ENCODE data around the gene GRAMD4.

The GRAMD4 gene

DNA sequence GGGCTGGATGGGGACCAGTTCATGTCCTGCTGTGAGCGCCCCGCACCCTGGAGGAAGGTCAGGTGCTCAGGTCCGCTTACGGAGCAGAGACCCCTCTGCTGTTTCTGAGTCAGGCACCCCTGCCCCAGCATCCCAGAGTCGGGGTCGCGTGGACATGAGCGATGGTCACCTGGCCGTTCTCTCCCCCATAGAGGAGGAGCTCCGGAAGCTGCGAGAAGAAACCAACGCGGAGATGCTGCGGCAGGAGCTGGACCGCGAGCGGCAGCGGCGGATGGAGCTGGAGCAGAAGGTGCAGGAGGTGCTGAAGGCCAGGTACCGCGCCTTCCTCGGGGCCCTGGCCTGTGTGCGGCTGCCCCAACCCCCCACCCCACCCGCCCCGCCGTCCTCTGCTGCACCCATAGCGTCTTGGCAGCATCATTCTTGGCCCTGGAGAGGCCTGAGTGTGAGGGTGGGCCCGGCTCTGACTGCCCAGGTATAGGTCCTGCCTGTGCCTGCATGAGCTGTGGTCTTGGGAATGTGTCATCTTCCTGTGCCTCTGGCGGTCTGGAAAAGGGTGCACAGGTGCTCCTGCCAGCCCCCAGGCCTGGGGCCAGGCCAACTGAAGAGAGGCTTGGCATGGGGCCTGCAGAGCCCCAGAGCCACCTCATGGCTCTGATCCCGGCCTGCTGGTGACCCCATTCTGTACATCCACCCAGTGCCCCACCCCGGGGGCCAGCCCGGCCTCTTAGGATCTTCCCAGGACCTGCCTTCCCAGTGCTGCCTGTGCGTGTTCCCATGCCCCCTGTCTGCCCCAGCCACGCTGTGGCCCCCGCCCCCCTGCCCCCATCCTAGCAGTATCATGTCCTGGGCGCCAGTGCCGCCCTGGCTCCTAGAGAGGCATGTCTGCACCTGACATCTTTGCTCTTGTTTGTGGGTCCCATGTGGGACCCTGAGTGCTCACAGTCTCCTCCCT is 38.1 kb downstream of the GRAMD4 start:
- peak; percentile 42 for DNase-seq

DNA sequence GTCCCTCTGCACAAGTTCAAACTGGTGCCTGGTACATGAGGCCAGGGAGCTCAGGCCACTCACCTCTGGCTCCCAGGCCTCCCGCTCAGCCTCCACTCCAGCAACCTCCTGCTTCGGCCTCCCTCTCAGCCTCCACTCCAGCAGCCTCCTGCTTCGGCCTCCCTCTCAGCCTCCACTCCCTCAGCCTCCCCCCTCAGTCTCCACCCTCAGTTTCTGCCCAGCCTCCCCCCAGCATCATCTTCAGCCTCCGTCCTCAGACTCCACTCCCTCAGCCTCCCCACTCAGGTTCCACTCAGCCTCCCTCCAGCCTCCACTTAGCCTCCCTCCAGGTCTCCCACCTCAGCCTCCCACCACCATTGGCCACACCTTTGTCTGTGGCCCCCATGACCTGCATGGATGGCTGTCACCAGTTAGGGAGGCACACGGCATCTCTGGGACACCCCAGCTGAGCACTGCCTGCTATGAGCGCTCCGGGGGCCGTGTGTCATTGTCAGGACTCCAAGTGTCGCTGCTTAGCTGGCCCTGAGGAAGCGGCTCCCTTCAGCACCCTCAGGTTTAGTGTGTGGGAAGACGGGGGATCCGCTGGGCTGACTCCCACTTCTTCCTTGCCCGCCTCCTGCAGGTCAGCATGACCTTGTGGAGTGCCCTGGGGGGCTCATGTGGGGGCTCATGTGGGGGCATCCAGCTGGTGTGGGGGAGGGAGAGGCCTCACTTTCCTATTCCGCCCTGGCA is 39.0 kb downstream of the GRAMD4 start:
- DNase-seq: no peak

DNA sequence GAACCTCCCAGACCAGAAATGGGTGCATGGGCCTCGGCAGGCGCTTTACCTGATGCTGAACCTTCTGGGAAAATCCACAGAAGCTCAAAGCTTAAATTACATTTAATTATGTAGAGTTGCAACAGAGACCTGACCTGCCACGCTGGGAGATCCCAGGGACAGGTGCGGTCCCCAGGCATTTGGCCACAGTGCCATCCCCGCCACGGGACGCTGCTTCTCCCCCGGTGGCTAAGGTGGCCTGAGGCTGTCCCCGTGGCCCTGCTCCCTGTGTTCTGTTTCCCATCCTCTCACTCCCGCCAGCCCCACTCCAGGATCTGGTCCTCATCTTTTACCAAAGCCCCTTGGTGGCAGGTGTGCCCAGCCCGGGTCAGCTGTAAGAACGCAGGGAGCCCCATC is 39.6 kb downstream of the GRAMD4 start:
- DNase-seq: peak; percentile 28

DNA sequence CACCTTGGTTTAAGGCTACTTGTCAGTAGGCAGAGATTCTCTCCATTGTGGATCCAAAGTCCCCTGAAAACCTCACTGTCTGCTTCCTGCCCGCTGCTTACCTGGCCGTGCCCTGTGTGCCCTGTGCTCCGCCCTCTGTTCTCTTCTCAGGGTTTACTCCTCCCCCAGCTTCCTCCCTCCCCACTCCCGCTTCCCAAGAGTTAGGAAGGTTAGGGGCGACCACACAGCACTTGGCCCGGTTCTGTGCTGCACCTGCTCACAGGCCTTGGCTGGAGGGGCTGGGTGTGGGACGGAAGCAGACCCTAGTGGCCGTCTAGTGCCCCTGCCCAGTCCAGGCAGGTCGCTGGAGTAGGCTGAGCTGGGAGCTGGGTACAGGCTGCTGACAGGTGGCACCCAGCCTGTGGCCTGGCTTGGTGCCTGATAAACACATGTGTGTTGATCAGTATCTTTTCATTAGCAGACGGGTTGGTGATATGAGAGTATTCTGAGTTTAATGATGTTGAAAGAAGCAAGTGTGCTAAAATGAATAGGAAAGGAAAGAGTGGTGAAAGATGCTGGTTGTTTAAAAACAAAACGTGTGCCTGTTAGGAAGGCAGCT is 40.5 kb downstream of the GRAMD4 start:
- peak; percentile 98 for DNase-seq

DNA sequence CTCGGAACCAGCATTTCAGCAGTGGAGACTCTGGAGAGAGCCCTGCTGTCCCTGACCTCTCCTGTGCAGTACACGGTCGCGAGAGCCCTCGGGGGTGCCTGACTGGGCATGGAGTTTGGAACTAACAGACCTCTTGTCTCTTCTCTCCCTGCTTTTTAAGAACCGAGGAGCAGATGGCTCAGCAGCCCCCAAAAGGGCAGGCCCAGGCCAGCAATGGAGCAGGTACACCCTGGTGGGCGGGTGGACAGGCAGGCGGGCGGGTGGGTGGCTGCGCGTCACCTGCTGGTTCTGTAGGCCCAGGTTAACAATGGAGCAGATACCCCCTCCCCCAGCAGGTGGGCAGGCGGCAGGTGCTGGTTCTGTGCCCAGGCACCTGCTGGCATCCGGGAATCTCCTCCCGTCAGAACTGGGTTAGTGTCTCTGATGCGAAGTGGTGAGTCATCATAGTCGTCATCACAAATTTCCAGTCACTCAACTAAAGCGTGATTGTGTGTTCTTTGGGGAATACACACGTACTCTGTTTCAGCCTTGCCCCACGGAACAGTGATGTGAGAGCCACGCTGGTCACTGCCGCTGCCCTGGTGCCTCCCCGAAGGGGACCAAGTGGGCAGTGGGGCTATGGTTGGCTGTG is 41.1 kb downstream of the GRAMD4 start:
- peak; percentile 95 for DNase-seq

DNA sequence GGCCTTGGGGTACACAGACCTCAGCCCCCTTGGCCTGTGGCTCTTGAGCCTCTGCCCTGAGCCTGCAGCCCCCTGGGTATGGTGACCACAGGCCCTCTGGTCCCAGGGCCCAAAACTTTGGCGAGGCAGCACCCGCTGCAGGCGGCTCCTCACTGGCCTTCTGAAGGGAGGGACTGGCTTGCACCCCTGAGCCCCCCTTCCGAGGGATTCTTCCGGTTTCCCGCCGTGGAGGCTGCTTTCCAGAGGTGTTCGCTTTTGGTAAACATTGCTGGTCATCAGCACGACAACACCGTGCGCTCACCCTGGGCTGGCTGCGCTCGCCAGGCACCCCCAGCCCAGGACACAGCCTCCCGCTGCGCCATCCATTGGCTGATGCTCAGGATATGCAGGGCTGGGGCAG is 42.0 kb downstream of the GRAMD4 start:
- DNase-seq: no peak

DNA sequence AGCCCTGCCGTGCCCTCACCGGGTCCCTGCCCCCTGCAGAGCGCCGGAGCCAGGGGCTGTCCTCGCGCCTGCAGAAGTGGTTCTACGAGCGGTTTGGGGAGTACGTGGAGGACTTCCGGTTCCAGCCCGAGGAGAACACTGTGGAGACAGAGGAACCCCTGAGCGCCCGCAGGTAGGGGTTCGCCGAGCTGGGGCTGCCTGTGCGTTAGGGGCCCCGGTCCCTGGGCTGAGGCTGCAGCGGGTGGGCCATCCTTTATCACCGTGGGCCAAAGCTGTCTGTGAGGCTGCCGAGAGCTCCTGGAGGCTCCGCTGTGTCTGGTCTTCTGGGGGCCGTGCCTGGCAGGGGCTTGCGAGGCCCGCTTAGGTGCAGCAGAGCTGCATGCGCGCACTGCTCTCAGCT is 42.8 kb downstream of the GRAMD4 start:
- DNase-seq: no peak

DNA sequence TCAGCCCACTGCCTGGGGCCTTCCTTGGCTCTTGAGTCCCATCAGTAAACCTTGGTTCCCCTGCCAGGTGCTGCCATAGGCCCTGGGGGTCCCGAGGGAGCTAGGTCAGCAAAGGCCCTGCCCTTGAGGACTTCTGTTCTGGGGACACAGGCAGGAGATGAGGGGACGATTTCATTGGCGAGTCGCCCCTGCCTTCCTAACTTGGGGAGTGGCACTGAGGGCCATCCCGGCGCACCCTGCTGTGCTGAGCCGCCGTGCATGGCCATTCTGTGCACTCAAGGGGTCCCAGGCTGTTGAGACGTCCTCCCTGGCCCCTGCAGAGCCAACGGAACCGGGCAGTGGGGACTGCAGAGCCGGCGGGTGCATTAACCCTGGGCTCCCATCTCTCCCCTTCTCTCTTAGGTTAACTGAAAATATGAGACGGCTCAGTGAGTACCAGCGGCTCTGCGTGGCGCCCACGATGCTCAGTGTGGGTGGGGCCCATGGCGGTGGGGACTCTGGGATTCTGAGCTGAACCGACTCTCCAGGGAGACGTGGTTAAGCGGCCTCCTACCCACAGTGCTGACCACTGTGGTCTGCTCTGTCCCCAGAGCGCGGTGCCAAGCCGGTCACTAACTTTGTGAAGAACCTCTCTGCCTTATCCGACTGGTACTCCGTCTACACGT is 43.4 kb downstream of the GRAMD4 start:
- DNase-seq: no peak

DNA sequence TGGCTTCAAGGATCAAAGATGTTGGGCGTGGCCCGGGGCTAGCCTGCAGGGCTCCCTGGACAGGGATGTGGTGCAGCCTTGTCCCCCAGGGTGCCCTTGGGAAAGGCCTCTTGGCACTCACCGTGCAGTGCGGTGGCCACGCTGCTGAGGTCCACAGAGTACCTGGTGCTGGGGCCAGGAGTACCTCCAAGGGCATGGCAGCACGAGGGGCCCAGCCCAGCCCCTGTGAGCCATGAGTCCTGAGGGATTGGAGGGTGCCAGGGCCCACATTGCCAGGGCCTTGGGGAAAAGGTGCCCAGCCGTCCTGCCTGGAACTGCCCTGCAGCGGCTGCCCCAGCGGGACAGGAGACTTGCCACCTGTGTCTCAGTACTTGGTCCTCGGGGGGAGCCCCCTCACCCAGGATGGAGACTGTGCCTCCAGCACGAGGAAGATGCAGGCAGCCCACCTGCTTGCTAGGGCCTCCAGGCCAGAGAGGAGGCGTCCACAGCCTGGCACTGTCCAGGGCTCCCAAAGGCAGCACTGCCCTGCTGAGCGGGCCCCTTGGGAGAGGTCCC is 44.2 kb downstream of the GRAMD4 start:
- DNase-seq: no peak

DNA sequence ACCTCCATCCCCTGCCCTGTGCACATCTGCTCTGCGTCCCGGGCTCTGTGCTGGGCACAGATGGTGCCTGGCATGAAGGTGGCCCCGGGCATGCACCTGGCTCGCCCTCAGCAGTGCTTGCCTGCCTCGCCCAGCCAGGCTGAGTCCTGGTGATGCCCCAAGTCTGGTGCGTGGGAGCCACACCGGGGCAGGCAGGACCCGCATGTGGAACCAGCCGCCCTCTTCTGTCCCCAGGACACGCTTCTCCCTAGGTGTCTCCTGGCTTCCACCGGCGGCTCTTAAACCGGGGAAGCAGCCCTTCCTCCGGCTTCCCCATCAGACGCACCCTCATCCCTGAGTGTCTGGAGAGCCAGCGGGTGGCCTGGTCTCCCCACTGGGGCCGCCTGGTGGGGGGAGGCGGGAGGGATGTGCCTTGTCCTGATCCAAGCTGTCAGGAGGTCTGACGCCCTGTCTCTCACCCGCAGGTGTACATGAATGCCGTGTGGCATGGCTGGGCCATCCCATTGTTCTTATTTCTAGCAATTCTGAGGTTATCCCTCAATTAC is 45.0 kb downstream of the GRAMD4 start:
- DNase-seq: no peak

DNA sequence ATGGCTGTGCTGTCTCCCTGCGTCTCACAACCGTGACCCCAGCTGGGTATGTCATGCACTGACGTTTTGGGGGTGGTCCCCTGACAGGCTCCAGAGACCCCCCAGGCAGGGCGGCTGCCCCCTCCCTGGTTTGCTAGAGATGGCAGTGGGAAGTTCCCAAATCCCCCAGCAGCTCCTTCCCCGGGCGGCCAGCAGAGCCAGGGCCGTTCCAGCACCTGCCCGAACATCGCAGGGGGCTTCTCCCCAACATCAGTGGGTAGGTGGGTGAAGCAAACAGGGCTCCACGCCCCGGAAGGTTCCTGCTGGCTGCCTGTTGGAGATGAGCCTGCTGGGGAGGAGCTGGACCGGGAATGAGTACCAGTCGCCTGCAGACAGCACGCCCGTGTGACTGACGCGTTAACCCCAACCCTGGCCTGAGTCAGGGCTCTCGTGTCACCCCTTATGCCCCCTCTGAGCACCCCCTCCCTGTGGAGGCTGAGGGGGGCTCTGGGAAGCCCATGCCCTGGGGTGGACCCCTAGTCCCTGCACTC is 45.6 kb downstream of the GRAMD4 start:
- DNase-seq: no peak

DNA sequence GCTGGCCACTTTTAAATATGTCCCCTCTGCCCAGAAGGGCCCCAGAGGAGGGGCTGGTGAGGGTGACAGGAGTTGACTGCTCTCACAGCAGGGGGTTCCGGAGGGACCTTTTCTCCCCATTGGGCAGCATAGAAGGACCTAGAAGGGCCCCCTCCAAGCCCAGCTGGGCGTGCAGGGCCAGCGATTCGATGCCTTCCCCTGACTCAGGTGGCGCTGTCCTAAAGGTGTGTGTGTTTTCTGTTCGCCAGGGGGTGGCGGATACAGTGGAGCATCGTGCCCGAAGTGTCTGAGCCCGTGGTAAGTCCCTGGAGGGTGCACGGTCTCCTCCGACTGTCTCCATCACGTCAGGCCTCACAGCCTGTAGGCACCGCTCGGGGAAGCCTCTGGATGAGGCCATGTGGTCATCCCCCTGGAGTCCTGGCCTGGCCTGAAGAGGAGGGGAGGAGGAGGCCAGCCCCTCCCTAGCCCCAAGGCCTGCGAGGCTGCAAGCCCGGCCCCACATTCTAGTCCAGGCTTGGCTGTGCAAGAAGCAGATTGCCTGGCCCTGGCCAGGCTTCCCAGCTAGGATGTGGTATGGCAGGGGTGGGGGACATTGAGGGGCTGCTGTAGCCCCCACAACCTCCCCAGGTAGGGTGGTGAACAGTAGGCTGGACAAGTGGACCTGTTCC is 46.5 kb downstream of the GRAMD4 start:
- no peak for DNase-seq

DNA sequence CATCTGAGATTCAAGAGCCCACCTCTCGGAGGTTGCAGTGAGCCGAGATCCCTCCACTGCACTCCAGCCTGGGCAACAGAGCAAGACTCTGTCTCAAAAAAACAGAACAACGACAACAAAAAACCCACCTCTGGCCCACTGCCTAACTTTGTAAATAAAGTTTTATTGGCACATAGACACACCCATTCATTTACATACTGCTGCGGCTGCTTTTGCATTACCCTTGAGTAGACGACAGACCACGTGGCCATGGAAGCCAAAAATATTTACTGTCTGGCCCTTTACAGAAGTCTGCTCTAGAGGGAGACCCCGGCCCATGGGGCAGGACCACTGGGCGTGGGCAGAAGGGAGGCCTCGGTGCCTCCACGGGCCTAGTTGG is 47.0 kb downstream of the GRAMD4 start:
- no peak for DNase-seq

DNA sequence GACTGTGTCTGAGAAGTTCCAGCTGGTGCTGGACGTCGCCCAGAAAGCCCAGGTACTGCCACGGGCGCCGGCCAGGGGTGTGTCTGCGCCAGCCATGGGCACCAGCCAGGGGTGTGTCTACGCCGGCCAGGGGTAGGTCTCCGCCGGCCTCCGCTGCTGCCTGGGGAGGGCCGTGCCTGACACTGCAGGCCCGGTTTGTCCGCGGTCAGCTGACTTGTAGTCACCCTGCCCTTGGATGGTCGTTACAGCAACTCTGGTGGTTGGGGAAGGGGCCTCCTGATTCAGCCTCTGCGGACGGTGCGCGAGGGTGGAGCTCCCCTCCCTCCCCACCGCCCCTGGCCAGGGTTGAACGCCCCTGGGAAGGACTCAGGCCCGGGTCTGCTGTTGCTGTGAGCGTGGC is 47.9 kb downstream of the GRAMD4 start:
- DNase-seq: no peak

DNA sequence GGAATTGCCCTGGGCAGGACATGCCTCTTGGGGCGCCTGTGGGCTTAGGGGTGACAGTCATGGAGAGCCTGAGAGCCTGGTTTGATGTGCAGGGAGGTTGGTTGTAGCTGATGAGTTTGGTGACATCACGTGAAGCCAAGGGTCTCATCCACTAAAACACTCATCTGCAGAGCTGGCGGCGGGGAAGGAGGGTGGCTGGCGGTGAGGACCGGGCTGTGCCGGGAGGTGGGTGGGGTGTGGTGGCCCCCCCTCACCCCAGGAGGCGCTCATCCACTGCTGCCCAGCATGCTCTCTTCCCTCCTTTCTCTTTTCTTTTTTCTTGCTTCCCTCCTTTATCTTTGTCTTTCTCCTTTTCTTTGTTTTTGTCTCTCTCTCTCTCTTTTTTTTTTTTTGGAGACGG is 49.0 kb downstream of the GRAMD4 start:
- DNase-seq: no peak

DNA sequence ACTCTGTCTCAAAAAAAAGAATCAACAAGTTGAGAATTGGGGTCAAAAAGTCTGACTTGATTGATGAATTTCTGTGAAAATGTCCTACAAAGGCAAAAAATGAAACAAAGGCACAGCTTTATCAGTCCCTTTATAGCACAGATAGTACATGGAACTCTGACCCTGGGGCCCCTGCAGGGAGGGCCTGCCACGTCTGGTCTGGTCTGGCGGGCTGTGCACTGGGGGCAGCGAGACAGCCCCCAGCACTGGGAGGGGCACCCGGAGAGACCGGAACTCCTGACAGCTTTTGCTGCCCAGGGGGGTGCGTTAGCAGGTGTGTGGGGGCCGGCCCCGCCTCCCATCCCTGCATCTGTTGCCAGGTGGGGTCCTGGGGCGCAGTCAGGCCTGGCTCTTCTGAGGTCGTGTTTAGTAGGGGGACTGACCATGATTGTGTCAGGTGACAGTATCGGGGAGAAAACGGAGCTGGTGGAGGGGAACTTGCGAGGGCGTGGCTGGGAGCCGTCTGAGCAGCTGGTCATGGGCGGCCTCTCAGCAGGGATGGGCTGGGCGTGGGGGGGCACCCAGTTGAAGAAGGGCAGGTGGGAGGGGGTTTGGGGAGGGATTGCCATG is 51.7 kb downstream of the GRAMD4 start:
- peak; percentile 52 for DNase-seq

DNA sequence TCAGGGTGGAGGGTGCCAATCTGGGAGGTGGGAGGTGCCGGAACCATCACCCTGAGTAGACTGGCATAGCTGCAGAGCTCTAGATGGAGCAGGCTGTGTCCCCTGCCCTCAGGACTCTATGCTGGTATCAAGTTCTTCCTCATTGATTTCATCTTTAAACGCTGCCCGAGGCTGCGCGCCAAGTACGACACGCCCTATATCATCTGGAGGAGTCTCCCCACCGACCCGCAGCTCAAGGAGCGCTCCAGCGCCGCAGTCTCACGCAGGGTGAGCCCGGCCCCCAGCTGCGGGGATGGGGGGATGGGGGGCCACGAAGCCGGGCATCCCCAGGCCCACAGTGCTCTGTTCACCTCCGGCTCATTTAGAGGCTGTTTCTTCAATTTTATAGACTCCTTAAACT is 52.5 kb downstream of the GRAMD4 start:
- DNase-seq: peak; percentile 81

DNA sequence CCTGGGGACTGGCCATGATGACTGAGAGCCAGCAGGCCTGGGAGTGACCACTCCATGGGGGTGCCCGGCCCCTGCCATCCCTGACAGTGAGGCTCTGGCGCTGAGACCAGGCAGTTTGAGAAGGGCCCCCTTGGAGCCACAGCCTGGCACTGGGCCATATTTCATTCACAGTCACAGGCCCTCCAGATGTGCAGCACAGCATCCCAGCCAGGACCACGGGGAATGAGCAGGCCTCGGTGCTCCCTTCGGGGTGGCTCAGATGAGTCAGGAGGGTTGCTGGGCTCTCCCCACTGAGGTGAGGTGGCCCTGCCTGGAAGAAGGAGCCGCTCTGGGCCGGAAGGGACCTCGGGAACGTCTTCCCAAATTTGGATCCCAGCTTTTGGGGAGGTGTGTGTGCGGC is 53.0 kb downstream of the GRAMD4 start:
- no peak for DNase-seq

DNA sequence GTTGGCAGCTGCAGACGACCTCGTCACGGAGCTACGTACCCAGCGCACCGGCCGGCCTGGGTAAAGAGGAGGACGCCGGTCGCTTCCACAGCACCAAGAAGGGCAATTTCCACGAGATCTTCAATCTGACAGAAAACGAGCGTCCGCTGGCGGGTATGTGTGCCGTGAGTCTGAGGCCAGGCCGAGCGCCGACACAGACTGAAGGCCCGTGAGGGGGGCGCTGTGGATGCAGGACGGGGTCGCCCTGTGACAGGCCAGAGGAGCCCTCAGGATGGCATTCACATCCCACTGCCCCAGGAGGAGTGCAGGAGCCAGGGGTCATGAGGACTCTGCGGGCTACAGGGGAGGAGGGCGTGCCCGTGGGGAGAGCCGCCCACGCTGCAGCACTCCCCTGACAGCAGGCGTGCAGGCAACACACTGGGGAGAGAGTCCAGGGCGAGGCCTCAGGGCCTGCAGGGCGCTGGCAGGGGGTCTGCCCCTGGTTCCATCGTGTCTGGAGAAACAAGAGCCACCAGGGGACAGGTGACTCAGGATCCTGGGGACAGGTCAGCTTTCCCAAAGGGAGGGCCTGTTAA is 53.6 kb downstream of the GRAMD4 start:
- DNase-seq: no peak

DNA sequence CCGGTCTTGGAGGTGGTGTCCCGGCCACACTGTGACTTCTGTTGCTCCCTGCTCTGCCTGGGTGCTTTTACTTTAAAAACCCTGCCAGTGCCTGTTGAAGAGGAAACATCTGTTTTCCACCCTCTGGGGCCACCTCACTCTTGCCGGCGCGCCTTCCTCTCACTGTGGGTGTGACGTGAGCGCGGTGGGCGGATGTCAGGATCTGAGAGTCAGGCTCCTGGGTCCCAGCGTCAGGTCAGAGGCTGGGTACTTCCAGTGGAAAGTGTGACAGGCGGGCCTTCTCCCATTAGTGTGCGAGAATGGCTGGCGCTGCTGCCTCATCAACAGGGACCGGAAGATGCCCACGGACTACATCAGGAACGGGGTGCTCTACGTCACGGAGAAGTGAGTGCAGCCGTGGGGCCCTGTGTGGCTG is 54.2 kb downstream of the GRAMD4 start:
- no peak for DNase-seq

DNA sequence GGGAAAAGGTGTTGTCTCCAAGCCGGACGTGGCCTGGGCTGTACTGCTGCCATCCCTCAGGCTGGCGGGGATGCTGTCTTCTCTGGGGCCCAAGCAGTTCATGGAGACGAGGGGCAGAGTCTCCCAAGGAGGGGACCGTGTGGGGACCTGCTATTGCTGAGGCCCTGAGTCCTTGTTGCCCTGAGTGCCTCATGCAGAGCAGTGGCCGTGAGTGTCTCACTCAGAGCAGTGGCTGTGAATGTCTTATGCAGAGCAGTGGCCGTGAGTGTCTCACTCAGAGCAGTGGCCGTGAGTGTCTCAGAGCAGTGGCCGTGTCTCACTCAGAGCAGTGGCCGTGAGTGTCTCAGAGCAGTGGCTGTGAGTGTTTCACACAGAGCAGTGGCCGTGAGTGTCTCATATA is 54.7 kb downstream of the GRAMD4 start:
- no peak for DNase-seq

Data from NCI-H2171 treated with DMSO at 0.1 percent for 48 hours (cell line).